DOHH2 (cell line): Measurements from ENCODE around the gene AHNAK.

Experiments
- H3F3A ChIP-seq: fragments of 200-600 bp; sonication (generic), shearing (Covaris generic); 2 replicates; pipeline ENCODE4 v1.6.0; 2016; ENCODE audit warnings: antibody characterized with exemption, mild to moderate bottlenecking; ENCODE audit not compliant: control insufficient read depth, insufficient read depth
- H3K27ac ChIP-seq: fragments of 200-600 bp; sonication (generic); 2 replicates; pipeline ENCODE4 v1.5.1; 2014; ENCODE audit warnings: low read depth, mild to moderate bottlenecking, low read length, moderate library complexity
- H3K27me3 ChIP-seq: fragments of 200-600 bp; sonication (generic); 2 replicates; pipeline ENCODE4 v1.6.1; 2014; ENCODE audit warnings: mild to moderate bottlenecking, low read length, mixed read lengths; ENCODE audit not compliant: control insufficient read depth
- H3K36me3 ChIP-seq: fragments of 200-600 bp; sonication (generic); 2 replicates; pipeline ENCODE4 v1.6.1; 2014; ENCODE audit warnings: mild to moderate bottlenecking, low read length, moderate library complexity, mixed read lengths; ENCODE audit not compliant: control insufficient read depth
- H3K4me1 ChIP-seq: fragments of 200-600 bp; sonication (generic); 2 replicates; pipeline ENCODE4 v1.6.1; 2014; ENCODE audit warnings: mild to moderate bottlenecking, low read length, mixed read lengths; ENCODE audit not compliant: control insufficient read depth
- H3K4me2 ChIP-seq: fragments of 200-600 bp; sonication (generic); 2 replicates; pipeline ENCODE4 v1.6.0; 2014; ENCODE audit warnings: mild to moderate bottlenecking, low read length, moderate library complexity
- H3K4me3 ChIP-seq: fragments of 200-600 bp; sonication (generic); 2 replicates; pipeline ENCODE4 v1.5.1; 2014; ENCODE audit warnings: mild to moderate bottlenecking, low read length, mixed read lengths
- H3K79me2 ChIP-seq: fragments of 200-600 bp; sonication (generic); 2 replicates; pipeline ENCODE4 v1.6.1; 2014; ENCODE audit warnings: mild to moderate bottlenecking, low read length, mixed read lengths; ENCODE audit not compliant: control insufficient read depth
- H3K9me2 ChIP-seq: fragments of 200-600 bp; sonication (generic); replicated peaks from 2 replicates; pipeline ENCODE4 v1.6.1; 2014; ENCODE audit warnings: mild to moderate bottlenecking, low read length, mixed read lengths; ENCODE audit not compliant: control insufficient read depth
- H3K9me3 ChIP-seq: fragments of 200-600 bp; sonication (generic); 2 replicates; pipeline ENCODE4 v1.6.1; 2014; ENCODE audit warnings: antibody characterized with exemption, low read length, mixed read lengths; ENCODE audit not compliant: control insufficient read depth, insufficient read depth
- H4K20me1 ChIP-seq: fragments of 200-600 bp; sonication (generic); 2 replicates; pipeline ENCODE4 v1.6.0; 2014; ENCODE audit warnings: low read depth, mild to moderate bottlenecking, antibody characterized with exemption, low read length, moderate library complexity; ENCODE audit not compliant: control insufficient read depth, insufficient read depth
- EZH2phosphoT487 ChIP-seq: fragments of 200-600 bp; sonication (generic); IDR thresholded peaks from 2 replicates; pipeline ENCODE4 v1.6.1; 2017; ENCODE audit warnings: borderline replicate concordance, mild to moderate bottlenecking, antibody characterized with exemption, low read length, moderate library complexity, mixed read lengths
- TF ChIP-seq, protein P1 (sequence below): fragments of 200-600 bp; sonication (generic); IDR thresholded peaks from one replicate; pipeline ENCODE4 v1.5.1; 2014; ENCODE audit warnings: antibody characterized with exemption, mild to moderate bottlenecking, low read depth, low read length; ENCODE audit not compliant: poor library complexity, severe bottlenecking

Gene AHNAK

DNA sequence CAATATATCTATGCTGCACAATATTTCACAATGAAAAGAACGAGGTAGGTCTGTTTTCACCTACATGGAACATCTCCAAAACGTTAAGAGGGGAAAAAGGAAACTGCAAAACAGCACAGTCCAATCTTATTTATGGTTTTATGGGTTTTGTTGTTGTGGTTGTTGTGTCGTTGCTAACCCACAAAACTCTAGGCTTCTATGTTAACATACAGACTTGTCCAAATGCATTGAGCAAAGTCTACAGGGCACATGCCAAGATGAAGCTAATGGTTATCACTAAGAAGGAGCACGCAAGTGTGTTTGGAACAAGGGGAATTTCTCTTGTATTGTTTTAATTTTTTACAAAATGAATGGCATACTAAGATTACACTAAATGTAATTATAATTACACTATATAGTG lies 48.6 kb downstream of the AHNAK start:
- H4K20me1 ChIP-seq = no peaks in the 10 kb centered on the region
- H3K79me2 ChIP-seq = no peaks in the 10 kb centered on the region
- H3F3A ChIP-seq = no peaks in the 10 kb centered on the region
- no peaks in the 10 kb centered on the region for H3K36me3 ChIP-seq
- no peak overlapping the region for H3K27ac ChIP-seq
- no peaks in the 10 kb centered on the region for H3K9me2 ChIP-seq
- no peaks in the 10 kb centered on the region for H3K4me1 ChIP-seq
- no peak overlapping the region for H3K4me2 ChIP-seq
- TF ChIP-seq EZH2phosphoT487 = no peak
- TF ChIP-seq, protein P1, sequence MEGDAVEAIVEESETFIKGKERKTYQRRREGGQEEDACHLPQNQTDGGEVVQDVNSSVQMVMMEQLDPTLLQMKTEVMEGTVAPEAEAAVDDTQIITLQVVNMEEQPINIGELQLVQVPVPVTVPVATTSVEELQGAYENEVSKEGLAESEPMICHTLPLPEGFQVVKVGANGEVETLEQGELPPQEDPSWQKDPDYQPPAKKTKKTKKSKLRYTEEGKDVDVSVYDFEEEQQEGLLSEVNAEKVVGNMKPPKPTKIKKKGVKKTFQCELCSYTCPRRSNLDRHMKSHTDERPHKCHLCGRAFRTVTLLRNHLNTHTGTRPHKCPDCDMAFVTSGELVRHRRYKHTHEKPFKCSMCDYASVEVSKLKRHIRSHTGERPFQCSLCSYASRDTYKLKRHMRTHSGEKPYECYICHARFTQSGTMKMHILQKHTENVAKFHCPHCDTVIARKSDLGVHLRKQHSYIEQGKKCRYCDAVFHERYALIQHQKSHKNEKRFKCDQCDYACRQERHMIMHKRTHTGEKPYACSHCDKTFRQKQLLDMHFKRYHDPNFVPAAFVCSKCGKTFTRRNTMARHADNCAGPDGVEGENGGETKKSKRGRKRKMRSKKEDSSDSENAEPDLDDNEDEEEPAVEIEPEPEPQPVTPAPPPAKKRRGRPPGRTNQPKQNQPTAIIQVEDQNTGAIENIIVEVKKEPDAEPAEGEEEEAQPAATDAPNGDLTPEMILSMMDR = no peak
- no peak overlapping the region for H3K4me3 ChIP-seq
- peaks cover 16% of the 10 kb centered on the region; the same call in 1 of the 2 replicates for H3K27me3 ChIP-seq
- no peaks in the 10 kb centered on the region for H3K9me3 ChIP-seq

DNA sequence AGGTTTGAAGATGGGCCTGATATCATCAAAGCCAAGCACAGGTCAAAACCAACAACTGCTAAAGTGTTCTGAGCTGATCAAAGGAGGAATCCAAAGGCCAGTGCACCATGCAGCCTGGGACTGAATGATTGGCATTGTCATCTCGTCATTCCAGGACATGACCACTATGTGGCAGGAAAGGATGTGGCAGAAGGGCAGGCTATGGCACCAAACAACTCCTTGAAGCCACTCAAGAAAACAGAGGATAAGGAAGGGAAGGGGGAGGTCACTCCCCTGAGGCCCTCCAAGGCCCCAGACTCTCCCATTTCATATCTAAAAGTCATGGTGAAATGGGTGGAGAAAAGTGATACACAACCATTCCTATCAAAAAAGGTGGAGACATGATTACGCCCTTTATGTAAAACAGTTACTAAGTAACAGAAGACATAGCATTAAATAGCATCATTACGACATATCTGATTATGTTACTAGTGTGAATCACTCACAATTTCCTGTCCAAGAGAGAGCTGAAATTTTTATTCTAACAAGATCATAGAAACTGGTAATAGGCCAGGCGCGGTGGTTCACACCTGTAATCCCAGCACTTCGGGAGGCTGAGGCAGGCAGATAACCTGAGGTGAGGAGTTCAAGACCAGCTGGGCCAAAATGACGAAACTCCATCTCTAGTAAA lies 49.3 kb downstream of the AHNAK start:
- Histone ChIP-seq H3K27me3 (peaks cover 11% of the 10 kb centered on the region; the same call in 1 of the 2 replicates), H3K79me2 (no peaks in the 10 kb centered on the region), H3K36me3 (no peaks in the 10 kb centered on the region), H3K9me3 (no peaks in the 10 kb centered on the region), H3K4me1 (no peaks in the 10 kb centered on the region), H3K9me2 (no peaks in the 10 kb centered on the region), H4K20me1 (no peaks in the 10 kb centered on the region), H3K27ac (no peak overlapping the region), H3K4me3 (no peak overlapping the region), H3K4me2 (no peak overlapping the region), H3F3A (no peaks in the 10 kb centered on the region)
- TF ChIP-seq, protein P1 = peak; percentile 10
- no peak for TF ChIP-seq EZH2phosphoT487

DNA sequence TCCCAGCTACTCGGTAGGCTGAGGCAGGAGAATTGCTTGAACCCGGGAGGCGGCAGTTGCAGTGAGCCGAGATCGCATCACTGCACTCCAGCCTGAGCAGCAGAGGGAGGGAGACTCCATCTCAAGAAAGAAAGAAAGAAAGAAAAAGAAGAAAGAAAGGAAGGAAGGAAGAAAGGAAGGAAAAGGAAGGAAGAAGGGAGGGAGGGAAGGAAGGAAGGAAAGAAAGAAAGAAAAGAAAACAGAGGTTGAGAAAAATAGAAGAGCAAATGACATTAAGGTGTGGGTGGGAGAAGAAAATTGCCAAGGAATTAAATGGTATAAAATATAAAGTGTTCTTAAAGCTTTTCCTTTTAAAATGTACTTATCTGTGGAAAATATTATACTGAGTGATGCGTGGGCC lies 49.9 kb downstream of the AHNAK start:
- Histone ChIP-seq H3K4me3 (no peak overlapping the region), H3K9me2 (no peaks in the 10 kb centered on the region), H3K4me1 (no peaks in the 10 kb centered on the region), H3K27ac (no peak overlapping the region), H3K36me3 (no peaks in the 10 kb centered on the region), H3K79me2 (no peaks in the 10 kb centered on the region), H3F3A (no peaks in the 10 kb centered on the region), H3K9me3 (no peaks in the 10 kb centered on the region), H3K27me3 (peaks cover 10% of the 10 kb centered on the region; the same call in 1 of the 2 replicates), H3K4me2 (no peak overlapping the region), H4K20me1 (no peaks in the 10 kb centered on the region)
- no peak for TF ChIP-seq EZH2phosphoT487
- TF ChIP-seq, protein P1 = no peak
